NCI-H526 treated with DMSO at 0.1 percent for 48 hours (cell line): ENCODE data around the gene PHRF1.

ENCODE experiments used
- DNase-seq: peaks from one replicate; lab custom pipeline; 2025; lab: John Stamatoyannopoulos, UW

The PHRF1 gene

GRCh38 chr11:539971-540481, 36.2 kb upstream of the PHRF1 start:
- DNase-seq = no peak

DNA sequence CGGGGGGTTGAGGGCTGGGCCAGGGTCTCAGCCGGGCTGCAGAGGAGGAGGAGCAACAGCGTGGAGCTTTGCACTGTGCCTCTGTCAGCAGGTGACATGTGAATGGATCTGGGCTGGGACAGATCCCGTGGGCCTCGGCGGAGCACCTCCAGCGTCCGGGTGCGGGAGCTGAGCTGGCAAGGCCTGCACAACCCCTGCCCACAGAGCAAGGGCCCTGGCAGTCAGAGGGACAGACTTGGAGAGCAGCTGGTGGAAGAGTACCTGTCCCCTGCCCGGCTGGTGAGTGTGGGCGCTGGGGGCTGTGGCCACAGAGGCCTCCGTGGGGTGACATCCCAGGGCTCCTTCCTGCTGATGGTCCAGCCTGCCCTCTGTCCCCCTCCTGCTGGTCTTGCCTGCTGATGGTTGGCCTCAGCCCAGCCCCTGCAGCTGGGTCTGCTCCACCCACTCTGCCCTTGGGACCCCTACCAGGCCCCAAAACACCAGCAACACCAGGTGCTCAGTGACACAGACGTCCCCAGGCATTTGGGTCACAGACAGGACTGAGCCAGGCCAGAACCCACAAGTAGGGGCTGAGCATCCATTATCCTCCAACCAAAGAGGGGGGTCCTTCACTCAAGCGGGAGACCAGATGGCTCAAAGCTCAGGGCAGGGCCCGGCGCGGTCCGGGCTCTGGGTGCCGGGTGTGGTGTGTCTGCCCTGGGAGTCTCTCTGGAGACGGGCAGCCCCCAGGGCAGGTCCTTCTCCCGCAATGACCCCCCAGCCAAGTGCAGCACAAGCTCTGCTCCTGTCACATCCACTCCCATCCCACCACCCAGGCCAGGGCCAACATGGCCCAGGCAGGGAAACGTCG, 35.5 kb upstream of the PHRF1 start:
- DNase-seq = no peak

DNA sequence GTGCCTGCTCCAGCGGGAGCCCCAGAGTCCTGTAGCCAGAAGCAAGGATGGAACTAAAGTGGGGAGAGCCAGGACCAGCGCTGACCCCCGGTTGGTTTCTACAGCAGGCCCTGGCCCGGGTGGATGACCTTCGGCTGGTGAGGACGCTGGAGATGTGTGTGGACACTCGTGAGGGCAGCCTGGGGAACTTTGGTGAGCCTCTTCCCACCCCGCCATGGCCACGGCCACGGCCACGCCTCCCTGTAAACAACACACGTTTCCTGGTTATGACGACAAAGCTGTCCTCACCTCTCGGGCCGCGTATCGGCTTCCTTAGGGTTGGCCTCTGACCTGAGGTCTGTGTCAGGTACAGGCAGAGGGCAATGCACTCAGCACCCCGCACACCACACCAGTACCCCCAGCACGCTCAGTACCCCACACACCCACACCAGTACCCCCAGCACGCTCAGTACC, 34.8 kb upstream of the PHRF1 start:
- DNase-seq = no peak

DNA sequence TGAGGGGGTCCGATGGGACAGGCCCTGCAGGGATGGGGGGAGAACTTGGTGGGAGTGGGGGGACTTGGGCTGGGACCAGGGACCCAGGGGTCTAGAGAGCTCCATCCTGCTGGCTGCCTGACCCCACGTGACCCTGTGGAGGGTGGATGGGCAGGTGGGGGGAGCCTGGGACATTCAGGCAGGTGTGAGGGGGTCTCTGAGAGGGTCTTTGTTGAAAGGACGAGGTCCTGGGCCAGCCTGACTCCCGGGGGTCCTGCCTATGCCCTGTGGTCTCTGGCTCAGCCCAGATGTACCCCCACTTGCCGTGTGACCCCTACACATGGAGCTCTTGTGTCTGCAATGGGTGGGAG, 31.5 kb upstream of the PHRF1 start:
- DNase-seq = no peak

DNA sequence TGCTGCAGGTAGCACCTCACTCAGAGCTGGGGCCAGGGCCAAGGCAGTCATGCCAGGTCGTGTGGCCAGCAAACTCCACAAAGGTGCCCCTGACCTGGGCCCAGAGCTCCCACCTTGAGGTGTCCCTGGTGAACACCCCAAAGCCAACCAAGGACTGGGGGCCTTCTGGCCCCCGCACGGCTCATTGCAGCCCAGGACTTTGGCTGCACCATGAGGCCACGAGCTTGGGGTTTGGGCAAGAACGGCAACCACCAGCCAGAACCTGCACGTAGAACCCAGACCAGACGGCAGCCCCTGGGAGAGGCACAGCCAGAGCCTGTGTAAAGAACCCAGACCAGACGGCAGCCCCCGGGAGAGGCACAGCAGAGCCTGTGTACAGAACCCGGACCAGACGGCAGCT, 31.1 kb upstream of the PHRF1 start:
- no peak for DNase-seq

DNA sequence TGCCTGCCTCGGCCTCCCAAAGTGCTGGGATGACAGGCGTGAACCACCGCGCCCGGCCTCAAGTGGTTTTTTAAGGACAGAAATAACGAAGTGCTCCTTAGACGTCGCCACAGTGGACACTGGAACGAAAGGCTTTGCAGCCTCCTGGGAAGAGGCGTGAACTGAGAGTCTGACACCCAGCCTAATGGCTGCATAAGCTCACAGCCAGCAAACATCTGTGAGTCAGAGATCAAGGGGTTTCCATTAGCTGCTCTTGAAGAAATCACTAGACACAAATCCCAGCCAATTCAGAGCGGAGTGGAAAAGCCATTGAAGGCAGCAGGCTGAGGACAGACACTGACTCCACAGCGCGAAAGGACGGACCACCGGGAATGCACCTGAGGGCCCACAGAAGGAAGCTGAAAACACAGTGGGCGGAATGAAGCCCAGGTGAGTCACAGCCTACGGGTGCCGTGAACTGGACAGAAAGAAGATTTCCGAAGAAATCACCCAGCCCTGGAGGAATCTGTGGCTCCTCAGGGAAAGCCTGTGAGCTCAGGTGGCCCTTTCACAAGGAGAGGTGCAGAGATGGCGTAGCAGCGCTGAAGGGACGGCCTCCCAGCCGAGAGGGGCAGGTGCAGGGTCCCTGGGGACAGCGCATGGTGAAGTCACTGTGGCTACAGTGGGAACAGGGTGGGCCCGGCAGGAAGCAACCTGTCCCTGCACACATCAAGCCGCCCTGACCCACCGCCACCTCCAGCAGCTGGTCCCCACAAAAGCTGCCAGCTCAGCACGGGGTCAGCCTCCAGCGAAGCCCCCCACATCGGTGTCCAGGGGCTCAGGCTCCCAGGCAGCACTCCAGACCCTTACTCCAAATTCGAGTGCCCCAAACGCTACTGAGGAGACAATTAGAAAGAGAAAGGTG, 27.3 kb upstream of the PHRF1 start:
- DNase-seq = no peak

DNA sequence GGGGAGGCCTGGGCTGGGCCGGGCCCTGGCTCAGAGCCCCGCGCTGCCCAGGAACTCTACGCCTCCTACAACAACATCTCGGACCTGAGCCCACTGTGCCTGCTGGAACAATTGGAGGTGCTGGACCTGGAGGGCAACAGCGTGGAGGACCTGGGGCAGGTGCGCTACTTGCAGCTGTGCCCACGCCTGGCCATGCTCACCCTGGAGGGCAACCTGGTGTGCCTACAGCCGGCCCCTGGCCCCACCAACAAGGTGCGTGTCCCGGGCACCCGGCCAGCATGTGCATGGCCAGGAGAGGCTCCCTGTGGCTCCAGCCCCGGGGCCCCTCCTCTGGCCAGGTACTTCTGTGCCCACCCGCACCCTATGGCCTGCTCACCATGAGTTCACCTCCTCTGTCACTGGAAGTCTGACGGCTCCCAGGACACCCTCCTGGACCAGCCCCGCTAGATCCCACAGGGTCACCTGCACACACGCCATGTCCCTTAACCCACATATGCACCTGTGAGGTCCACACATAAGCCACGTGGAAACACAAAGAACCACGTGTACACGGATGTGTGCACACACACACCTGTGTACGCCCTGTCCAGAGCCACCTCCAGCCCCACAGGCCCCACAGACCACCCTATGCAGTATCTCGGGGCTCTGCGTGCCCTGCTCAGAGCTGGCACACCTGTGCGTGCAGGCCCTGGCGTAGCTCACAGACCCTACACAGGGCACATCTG, 26.1 kb upstream of the PHRF1 start:
- no peak for DNase-seq

DNA sequence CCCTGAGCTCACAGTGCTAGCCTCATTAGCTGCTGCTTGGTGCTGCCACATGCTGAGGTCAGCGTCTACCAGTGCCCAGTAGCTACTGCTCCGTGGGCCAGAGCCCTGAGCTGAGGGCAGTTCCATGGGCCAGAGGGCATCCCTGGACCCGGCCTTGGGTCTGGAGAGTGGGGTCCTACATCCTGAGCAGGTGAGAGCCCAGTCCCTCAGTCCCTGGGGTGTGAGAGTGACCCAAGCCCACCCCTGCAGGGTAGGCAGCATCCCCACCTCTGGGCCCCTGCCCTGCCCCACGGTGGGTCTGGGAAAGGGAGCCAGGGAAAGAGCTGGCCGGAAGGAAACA, 25.6 kb upstream of the PHRF1 start:
- no peak for DNase-seq

GRCh38 chr11:551131-551530, 25.1 kb upstream of the PHRF1 start:
- no peak for DNase-seq

GRCh38 chr11:551596-551995, 24.7 kb upstream of the PHRF1 start:
- no peak for DNase-seq

- no peak for DNase-seq
Observed at GRCh38 chr11:553083-553987, 22.9 kb upstream of the PHRF1 start.

GRCh38 chr11:553988-554340, 22.3 kb upstream of the PHRF1 start:
- DNase-seq = no peak

- peak; percentile 70 for DNase-seq
Observed at GRCh38 chr11:554428-555226, 21.6 kb upstream of the PHRF1 start.

DNA sequence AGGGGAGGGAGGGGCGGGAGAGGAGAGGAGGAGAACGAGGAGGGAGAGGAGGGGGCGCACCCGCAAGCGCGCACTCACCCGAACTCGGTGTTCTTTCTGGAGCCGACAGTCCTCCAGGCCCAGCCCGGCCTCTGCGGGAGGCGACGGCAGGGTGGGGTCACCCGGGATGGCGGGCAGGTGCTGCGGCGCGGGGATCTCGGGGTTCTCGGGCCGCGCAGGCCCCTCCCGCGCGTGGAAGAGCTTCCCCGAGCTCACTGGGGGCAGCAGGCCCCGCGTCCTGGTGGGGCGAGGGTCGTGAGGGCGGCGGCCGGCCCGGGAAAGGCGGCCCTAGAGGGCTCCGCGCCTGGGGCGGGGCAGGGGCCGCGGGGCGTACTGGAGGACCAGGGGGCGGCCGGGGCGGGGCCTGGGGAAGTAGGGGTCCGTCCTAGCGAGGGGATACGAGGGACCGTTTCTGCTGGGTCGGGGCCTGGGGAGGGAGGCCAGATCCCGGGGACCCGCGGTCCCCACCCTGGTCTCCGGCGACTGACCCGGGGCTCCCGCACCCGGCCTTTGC, 21.0 kb upstream of the PHRF1 start:
- DNase-seq = no peak

GRCh38 chr11:555780-556661, 20.2 kb upstream of the PHRF1 start:
- DNase-seq = no peak

DNA sequence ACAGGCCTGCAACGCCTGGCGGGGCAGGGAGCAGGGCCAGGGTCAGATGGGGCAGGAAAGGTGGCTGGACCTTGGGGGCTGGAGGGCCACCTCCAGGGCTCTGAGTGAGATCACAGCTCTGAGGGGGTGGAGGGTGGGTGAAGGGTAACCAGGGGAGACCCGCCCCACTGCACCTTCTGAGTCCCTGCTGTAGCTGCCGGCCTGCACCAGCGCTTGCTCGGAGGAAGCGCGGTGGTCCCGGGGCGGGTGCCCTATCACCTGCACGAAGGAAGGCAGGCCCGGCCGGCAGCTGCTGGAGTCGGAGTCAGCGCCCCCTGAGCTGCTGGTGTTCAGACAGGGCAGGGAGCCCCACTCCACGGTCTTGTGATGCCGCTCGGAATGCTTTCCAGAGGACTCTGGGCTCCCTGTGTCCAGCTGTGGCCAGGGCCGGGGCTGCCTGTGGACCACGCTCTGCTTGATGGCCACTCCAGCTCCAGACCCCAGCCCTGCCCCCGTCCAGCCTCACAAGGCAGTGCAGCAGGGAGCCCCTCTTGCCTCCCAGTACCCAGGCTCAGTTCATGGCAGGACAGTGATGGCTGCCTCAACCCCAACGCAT, 19.5 kb upstream of the PHRF1 start:
- no peak for DNase-seq

GRCh38 chr11:557328-558132, 18.7 kb upstream of the PHRF1 start:
- no peak for DNase-seq

DNA sequence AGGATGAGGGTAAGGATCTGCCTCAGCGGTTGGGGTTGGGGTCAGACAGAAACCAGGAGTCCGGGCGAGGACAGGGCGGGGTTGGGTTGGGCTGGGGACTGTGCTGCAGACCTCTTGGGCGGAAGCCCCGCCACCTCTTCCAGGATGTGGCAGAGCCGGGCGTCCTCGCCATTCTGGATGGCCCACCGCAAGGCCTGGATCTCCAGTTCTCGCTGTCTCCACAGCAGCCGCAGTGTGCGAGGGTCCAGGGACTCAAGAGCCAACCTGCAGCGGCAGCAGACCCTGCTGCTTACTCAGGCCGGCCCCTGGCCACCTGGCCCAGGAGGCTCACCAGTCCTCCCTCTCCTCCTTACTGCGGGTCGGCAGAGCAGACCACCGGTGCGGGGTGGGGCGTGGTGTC, 17.8 kb upstream of the PHRF1 start:
- DNase-seq = no peak
